Coronary artery (tissue), 2 donors: ENCODE measurements around the gene PATJ.
"Not testable (repeated sequence)": the region's sequence is repeated elsewhere in the genome, so short reads cannot be mapped to it uniquely, and the experiment has no call there.

Experiments used
- DNase-seq: peaks from one replicate; pipeline ENCODE4 v3.0.0-alpha.2; 2017; ENCODE audit warnings: low spot score
- H3K27ac ChIP-seq, 2 donors: fragments of 200-600 bp; sonication (generic); one replicate each; pipeline ENCODE4 v1.5.1; 2016 to 2019
- H3K4me3 ChIP-seq: fragments of 200-600 bp; sonication (generic); 2 replicates; pipeline ENCODE4 v1.5.1; 2016; ENCODE audit warnings: mild to moderate bottlenecking, moderate library complexity
- TF ChIP-seq, protein P1 (sequence below): fragments of 200-600 bp; sonication (generic); IDR thresholded peaks from one replicate; pipeline ENCODE4 v1.5.1; 2019; ENCODE audit warnings: antibody characterized with exemption

PATJ gene

DNA sequence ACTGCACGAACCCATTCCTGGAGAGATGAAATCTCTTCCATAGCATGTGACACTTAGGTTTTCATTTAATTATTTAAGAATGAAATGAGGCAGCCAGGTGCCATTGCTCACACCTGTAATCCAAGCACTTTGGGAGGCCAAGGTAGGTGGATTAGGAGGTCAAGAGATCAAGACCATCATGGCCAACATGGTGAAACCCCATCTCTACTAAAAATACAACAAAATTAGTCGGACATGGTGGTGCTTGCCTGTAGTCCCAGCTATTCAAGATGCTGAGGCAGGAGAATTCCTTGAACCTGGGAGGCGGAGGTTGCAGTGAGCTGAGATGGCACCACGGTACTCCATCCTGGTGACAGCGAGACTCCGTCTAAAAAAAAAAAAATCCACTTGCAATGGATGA is 470.1 kb downstream of the PATJ start:
- TF ChIP-seq, protein P1, sequence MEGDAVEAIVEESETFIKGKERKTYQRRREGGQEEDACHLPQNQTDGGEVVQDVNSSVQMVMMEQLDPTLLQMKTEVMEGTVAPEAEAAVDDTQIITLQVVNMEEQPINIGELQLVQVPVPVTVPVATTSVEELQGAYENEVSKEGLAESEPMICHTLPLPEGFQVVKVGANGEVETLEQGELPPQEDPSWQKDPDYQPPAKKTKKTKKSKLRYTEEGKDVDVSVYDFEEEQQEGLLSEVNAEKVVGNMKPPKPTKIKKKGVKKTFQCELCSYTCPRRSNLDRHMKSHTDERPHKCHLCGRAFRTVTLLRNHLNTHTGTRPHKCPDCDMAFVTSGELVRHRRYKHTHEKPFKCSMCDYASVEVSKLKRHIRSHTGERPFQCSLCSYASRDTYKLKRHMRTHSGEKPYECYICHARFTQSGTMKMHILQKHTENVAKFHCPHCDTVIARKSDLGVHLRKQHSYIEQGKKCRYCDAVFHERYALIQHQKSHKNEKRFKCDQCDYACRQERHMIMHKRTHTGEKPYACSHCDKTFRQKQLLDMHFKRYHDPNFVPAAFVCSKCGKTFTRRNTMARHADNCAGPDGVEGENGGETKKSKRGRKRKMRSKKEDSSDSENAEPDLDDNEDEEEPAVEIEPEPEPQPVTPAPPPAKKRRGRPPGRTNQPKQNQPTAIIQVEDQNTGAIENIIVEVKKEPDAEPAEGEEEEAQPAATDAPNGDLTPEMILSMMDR, result no peak
- H3K4me3 ChIP-seq, result no peak overlapping the region
- H3K27ac ChIP-seq, result no peak overlapping the region
- DNase-seq, result no peak

GRCh38 chr1:62213075-62213914 is 471.0 kb downstream of the PATJ start:
- H3K4me3 ChIP-seq, result no peak overlapping the region
- TF ChIP-seq, protein P1, result no peak

DNA sequence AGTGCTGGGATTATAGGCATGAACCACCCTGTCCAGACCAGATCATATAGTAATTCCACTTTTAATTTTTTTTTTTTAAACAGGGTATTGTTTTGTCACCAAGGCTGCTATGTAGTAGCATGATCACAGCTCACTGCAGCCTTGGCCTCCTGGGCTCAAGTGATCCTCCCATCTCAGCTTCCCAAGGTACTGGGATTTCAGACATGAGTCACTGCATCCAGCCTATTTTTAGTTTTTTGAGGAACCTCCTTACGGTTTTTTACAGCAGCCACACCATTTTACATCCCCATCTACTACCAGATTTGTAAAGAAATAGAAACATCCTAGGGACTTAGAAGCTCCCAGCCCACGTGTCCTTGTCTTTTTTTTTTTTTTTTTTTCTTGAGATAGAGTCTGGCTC is 476.3 kb downstream of the PATJ start:
- Histone ChIP-seq H3K27ac (no peak overlapping the region), H3K4me3 (no peak overlapping the region)
- no peak for DNase-seq
- TF ChIP-seq, protein P1, result no peak

More at GRCh38 chr1:62213075-62213914, 471.0 kb downstream of the PATJ start:
- no peak overlapping the region for H3K27ac ChIP-seq
- no peak for DNase-seq

- H3K27ac ChIP-seq, DNase-seq: not testable (repeated sequence)
Observed at GRCh38 chr1:62220456-62220855, 478.2 kb downstream of the PATJ start.

DNA sequence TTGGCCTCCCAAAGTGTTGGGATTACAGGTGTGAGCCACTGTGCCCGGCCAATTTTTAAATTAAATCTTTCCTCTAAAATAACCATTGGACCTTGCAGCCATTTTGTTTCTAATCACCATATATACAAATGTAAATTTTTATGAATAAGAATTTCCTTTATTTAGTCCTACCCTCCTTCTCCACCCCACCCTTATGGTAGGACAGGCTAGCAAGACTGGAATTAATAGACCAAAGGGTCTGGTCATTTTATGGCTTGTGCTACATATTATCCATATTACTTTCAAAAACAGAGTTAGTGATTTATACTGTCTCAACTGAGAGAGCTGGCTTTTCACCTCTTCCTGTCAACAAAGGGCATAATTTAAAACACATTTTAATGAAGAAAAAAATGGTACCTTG is 478.9 kb downstream of the PATJ start:
- Histone ChIP-seq H3K27ac (no peak overlapping the region), H3K4me3 (no peak overlapping the region)
- TF ChIP-seq, protein P1, result no peak
- DNase-seq, result no peak

More at GRCh38 chr1:62220456-62220855, 478.2 kb downstream of the PATJ start:
- H3K4me3 ChIP-seq, result not testable (repeated sequence)

DNA sequence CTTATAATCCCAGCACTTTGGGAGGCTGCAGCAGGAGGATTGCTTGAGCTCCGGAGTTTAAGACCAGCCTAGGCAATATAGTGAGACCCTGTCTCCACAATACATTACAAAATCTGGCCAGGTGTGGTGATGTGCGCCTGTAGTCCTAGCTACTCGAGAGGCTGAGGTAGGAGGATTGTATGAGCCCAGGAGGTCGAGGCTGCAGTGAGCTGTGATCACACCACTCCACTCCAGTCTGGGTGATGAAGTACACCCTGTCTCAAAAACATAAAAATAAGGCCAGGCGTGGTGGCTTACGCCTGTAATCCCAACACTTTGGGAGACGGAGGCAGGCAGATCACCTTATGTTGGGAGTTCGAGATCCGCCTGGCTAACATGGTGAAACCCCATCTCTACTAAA is 480.0 kb downstream of the PATJ start:
- no peak for DNase-seq
- no peak overlapping the region for H3K27ac ChIP-seq
- H3K4me3 ChIP-seq, result no peak overlapping the region
- TF ChIP-seq, protein P1, result no peak

DNA sequence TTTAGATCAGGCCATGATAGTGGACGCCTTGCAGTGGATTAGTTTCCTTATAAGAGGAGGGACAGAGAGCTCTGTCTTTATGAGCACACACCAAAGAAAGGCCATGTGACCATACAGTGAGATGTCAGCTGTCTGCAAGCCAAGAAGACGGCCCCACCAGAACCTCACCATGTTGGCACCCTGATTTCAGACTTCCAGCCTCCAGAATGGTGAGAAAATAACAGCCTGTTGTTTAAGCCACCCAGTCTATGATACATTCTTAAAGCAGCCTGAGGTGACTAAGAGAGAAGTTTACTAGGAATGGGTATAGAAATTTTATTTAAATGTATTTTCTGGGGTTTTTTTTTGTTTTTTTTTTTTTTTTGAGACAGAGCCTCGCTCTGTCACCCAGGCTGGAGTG is 481.9 kb downstream of the PATJ start:
- no peak overlapping the region for H3K27ac ChIP-seq
- no peak overlapping the region for H3K4me3 ChIP-seq
- TF ChIP-seq, protein P1, result no peak
- DNase-seq, result no peak
